ENCODE measurements around the gene MTRR. TPM values are rescaled to one million over a fixed set of nuclear protein-coding genes. Genes with fewer than 3 reads are reported as not detected.

The MTRR gene
- total RNA-seq, 2 experiments from 2014 or later = 51.9 to 72.6 TPM

DNA sequence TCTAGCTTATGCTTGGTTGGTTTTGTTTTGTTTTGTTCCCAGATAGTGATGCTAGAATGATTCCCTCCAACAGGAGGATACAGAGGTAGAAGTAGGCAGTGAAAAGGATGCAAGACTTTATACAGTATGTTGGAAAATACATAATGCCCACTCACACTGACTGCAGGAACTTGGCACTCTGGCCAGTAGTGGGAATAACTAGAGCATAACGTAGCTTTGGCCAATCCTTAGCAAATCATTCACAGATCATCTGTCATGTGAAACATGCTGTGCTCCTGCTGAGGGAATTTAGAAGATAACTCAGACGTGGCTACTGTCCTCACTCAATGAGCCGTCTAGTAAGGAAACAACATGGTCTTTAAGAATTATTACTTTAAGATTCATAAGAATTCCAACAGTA, 31.5 kb upstream of the MTRR start:
- BruUV-seq (replicated peaks) = no TSS peak
- no peak overlapping the region for H2AFZ ChIP-seq (ENCODE audit: low read length)
- H3K4me2 ChIP-seq (ENCODE audit: low read length) = no peak overlapping the region
- intact Hi-C loops (cut with micrococcal nuclease; ENCODE audit: unreplicated experiment) = no loop called here
- no peak overlapping the region for H3K4me3 ChIP-seq (ENCODE audit: low read depth, low read length, poor library complexity, severe bottlenecking)
- ChIA-PET POLR2A (interaction anchor here (0.6 kb wide), 1 partner anchor 13 kb away, joined by 5 read pairs; no protein-coding TSS in a partner anchor), CTCF (ENCODE audit: unreplicated experiment) (no interaction called here)
- H3K36me3 ChIP-seq (ENCODE audit: insufficient read depth, low read length) = no peaks in the 10 kb centered on the region
- no peak for DNase-seq (ENCODE audit: low spot score)
- H3K9me2 ChIP-seq (ENCODE audit: insufficient read depth, low read length) = no peaks in the 10 kb centered on the region
- H3K4me1 ChIP-seq (ENCODE audit: insufficient read depth, low read length, poor library complexity, severe bottlenecking) = no peaks in the 10 kb centered on the region
- H3K79me2 ChIP-seq (ENCODE audit: insufficient read depth, low read depth, low read length) = no peaks in the 10 kb centered on the region
- TF ChIP-seq EZH2phosphoT487 (IDR thresholded peaks at IDR 0.05; ENCODE audit: borderline replicate concordance, low read depth, low read length) = no peak
- TF ChIP-seq, protein P1, sequence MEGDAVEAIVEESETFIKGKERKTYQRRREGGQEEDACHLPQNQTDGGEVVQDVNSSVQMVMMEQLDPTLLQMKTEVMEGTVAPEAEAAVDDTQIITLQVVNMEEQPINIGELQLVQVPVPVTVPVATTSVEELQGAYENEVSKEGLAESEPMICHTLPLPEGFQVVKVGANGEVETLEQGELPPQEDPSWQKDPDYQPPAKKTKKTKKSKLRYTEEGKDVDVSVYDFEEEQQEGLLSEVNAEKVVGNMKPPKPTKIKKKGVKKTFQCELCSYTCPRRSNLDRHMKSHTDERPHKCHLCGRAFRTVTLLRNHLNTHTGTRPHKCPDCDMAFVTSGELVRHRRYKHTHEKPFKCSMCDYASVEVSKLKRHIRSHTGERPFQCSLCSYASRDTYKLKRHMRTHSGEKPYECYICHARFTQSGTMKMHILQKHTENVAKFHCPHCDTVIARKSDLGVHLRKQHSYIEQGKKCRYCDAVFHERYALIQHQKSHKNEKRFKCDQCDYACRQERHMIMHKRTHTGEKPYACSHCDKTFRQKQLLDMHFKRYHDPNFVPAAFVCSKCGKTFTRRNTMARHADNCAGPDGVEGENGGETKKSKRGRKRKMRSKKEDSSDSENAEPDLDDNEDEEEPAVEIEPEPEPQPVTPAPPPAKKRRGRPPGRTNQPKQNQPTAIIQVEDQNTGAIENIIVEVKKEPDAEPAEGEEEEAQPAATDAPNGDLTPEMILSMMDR (conservative IDR thresholded peaks at IDR 0.05; ENCODE audit: low read length) = no peak
- no peak overlapping the region for H3K27ac ChIP-seq (ENCODE audit: low read depth, low read length, poor library complexity, severe bottlenecking)
- no peaks in the 10 kb centered on the region for H3K9me3 ChIP-seq (ENCODE audit: low read length)
- no peaks in the 10 kb centered on the region for H4K20me1 ChIP-seq (ENCODE audit: insufficient read depth, low read length)

DNA sequence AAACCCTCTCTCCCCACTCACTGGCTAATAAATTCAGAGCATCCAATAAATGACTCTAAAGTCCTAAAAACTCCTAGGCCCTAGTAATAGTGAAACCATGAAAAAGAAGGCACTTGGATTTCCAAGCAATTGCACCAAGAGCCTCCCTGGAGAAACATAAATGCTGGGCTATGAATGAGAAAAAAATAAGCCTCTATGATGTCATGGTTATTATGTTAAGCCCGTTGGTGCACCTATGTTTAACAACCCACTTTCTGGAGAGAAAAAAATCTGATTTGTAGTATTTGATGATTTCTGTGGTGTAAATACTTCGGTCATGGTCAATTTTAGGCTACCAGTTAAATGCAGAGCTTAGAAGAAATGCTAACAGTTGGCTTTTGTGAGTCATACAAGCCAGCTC, 26.4 kb upstream of the MTRR start:
- Histone ChIP-seq H3K4me2 (ENCODE audit: low read length) (no peak overlapping the region), H4K20me1 (ENCODE audit: insufficient read depth, low read length) (no peaks in the 10 kb centered on the region), H3K79me2 (ENCODE audit: insufficient read depth, low read depth, low read length) (no peaks in the 10 kb centered on the region), H3K9me3 (ENCODE audit: low read length) (no peaks in the 10 kb centered on the region), H3K36me3 (ENCODE audit: insufficient read depth, low read length) (no peaks in the 10 kb centered on the region), H2AFZ (ENCODE audit: low read length) (no peak overlapping the region), H3K27ac (ENCODE audit: low read depth, low read length, poor library complexity, severe bottlenecking) (no peak overlapping the region), H3K4me1 (ENCODE audit: insufficient read depth, low read length, poor library complexity, severe bottlenecking) (no peaks in the 10 kb centered on the region), H3K4me3 (ENCODE audit: low read depth, low read length, poor library complexity, severe bottlenecking) (no peak overlapping the region), H3K9me2 (ENCODE audit: insufficient read depth, low read length) (no peaks in the 10 kb centered on the region)
- ChIA-PET POLR2A (no interaction called here), CTCF (ENCODE audit: unreplicated experiment) (no interaction called here)
- intact Hi-C loops (cut with micrococcal nuclease; ENCODE audit: unreplicated experiment) = no loop called here
- BruUV-seq (replicated peaks) = no TSS peak
- TF ChIP-seq EZH2phosphoT487 (IDR thresholded peaks at IDR 0.05; ENCODE audit: borderline replicate concordance, low read depth, low read length) = no peak
- TF ChIP-seq, protein P1 (conservative IDR thresholded peaks at IDR 0.05; ENCODE audit: low read length) = no peak
- no peak for DNase-seq (ENCODE audit: low spot score)

DNA sequence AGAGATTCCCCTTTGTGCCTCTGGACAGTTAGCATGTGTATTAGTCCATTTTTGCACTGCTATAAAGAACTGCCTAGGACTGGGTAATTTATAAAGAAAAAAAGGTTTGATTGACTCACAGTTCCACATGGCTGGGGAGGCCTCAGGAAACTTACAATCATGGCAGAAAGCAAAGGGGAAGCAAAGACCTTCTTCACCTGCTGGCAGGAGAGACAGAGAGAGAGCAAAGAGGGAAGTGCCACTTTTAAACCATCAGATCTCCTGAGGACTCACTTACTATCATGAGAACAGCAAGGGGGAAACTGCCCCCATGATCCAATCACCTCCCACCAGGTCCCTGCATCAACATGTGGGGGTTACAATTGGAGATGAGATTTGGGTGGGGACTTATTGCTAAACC, 24.0 kb upstream of the MTRR start:
- CTCF ChIA-PET (ENCODE audit: unreplicated experiment) = no interaction called here
- no peaks in the 10 kb centered on the region for H3K36me3 ChIP-seq (ENCODE audit: insufficient read depth, low read length)
- TF ChIP-seq, protein P1 (conservative IDR thresholded peaks at IDR 0.05; ENCODE audit: low read length) = no peak
- TF ChIP-seq EZH2phosphoT487 (IDR thresholded peaks at IDR 0.05; ENCODE audit: borderline replicate concordance, low read depth, low read length) = no peak
- BruUV-seq (replicated peaks) = no TSS peak
- H3K27ac ChIP-seq (ENCODE audit: low read depth, low read length, poor library complexity, severe bottlenecking) = no peak overlapping the region
- H2AFZ ChIP-seq (ENCODE audit: low read length) = no peak overlapping the region
- DNase-seq (ENCODE audit: low spot score) = no peak
- POLR2A ChIA-PET = no interaction called here
- H4K20me1 ChIP-seq (ENCODE audit: insufficient read depth, low read length) = no peaks in the 10 kb centered on the region
- no peak overlapping the region for H3K4me3 ChIP-seq (ENCODE audit: low read depth, low read length, poor library complexity, severe bottlenecking)
- no peaks in the 10 kb centered on the region for H3K4me1 ChIP-seq (ENCODE audit: insufficient read depth, low read length, poor library complexity, severe bottlenecking)
- no peaks in the 10 kb centered on the region for H3K9me2 ChIP-seq (ENCODE audit: insufficient read depth, low read length)
- intact Hi-C loops (cut with micrococcal nuclease; ENCODE audit: unreplicated experiment) = no loop called here
- H3K4me2 ChIP-seq (ENCODE audit: low read length) = no peak overlapping the region
- H3K79me2 ChIP-seq (ENCODE audit: insufficient read depth, low read depth, low read length) = no peaks in the 10 kb centered on the region
- no peaks in the 10 kb centered on the region for H3K9me3 ChIP-seq (ENCODE audit: low read length)
